Measurements from ENCODE around the gene PDZRN3. TPM values are rescaled to one million over a fixed set of nuclear protein-coding genes. Genes with fewer than 3 reads are reported as not detected.

PDZRN3 gene
- polyA plus RNA-seq, 2 of the 4 experiments (the other 2 are of a cell fraction): not detected

GRCh38 chr3:73384091-73384906, 240.4 kb downstream of the PDZRN3 start:
- no peaks in the 10 kb centered on the region for H3K4me1 ChIP-seq
- TF ChIP-seq PHF8 (IDR thresholded peaks at IDR 0.05; ENCODE audit: borderline replicate concordance, low read depth) (no peak), KDM5A (IDR thresholded peaks at IDR 0.05) (no peak), EHMT2 (IDR thresholded peaks at IDR 0.05; ENCODE audit: low read depth) (no peak)
- 54% methylated on average over 35 of the region's 66 CpGs for WGBS (ENCODE audit: missing lambda C conversion rate)
- no peak for DNase-seq (ENCODE audit: low read depth in 1 of 2, low spot score in 1 of 2)
- ChIA-PET POLR2A (no interaction called here), CTCF (interaction anchor here (1.2 to 1.7 kb wide), 2 partner anchors 10 to 48 kb away, joined by 4 to 5 read pairs; no protein-coding TSS in a partner anchor)
- no peak overlapping the region for H3K4me3 ChIP-seq
- ATAC-seq: no peak
- no peak overlapping the region for H3K27ac ChIP-seq
- no peak overlapping the region for H3K4me2 ChIP-seq
- H3K9me3 ChIP-seq: no peaks in the 10 kb centered on the region
- no peak for FAIRE-seq

DNA sequence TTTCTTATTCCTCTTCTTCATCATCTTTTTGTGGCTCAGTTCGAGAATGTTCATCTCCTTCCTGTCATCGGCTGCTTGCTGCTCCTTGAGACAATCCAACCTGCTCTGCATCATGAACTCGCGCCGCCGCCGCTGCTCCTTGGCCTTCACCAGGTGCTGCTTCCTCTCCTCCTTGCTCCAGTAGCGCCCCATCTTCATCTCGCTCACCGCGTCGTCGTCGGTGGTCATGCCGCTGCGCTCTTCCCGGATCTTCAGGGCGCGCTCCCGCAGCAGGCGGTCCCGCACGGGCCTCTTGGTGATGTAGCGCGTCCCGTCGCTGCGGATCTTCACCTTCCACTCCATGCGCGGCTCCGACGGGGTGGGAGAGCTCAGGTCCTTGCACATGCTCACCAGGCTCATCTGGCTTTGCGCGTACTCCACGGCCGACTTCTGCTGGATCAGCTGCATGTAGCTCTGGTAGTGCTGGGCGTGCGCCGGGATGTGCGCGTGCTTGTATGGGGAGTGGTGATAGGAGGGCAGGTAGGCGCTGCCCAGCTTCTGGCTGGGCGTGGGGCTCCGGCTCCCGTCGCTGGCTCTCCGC, 241.2 kb downstream of the PDZRN3 start:
- 79% methylated on average over 39 of the region's 47 CpGs for WGBS (ENCODE audit: missing lambda C conversion rate)
- ChIA-PET CTCF (interaction anchor here (1.2 kb wide), 1 partner anchor 49 kb away, joined by 4 read pairs; no protein-coding TSS in a partner anchor), POLR2A (no interaction called here)
- H3K4me2 ChIP-seq: no peak overlapping the region
- H3K4me3 ChIP-seq: no peak overlapping the region
- FAIRE-seq (no peak), ATAC-seq (no peak), DNase-seq (ENCODE audit: low read depth in 1 of 2, low spot score in 1 of 2) (no peak)
- H3K9me3 ChIP-seq: no peaks in the 10 kb centered on the region
- H3K27ac ChIP-seq: no peak overlapping the region
- H3K4me1 ChIP-seq: no peaks in the 10 kb centered on the region
- TF ChIP-seq RCOR1 (IDR thresholded peaks at IDR 0.05; ENCODE audit: low read depth, low read length) (no peak), POLR2A (IDR thresholded peaks at IDR 0.05; ENCODE audit: low read length) (no peak), CEBPB (IDR thresholded peaks at IDR 0.05) (no peak), TFCP2L1 (CRISPR knock-in tag; IDR thresholded peaks at IDR 0.05) (no peak), POLR2AphosphoS2 (conservative IDR thresholded peaks at IDR 0.05; ENCODE audit: low read length) (no peak), NFE2L2 (conservative IDR thresholded peaks at IDR 0.05; ENCODE audit: low read length) (no peak), USF2 (IDR thresholded peaks at IDR 0.05) (no peak), HES2 (IDR thresholded peaks at IDR 0.05) (no peak), HDAC2 (IDR thresholded peaks at IDR 0.05) (no peak), JUNB (IDR thresholded peaks at IDR 0.05) (no peak)

DNA sequence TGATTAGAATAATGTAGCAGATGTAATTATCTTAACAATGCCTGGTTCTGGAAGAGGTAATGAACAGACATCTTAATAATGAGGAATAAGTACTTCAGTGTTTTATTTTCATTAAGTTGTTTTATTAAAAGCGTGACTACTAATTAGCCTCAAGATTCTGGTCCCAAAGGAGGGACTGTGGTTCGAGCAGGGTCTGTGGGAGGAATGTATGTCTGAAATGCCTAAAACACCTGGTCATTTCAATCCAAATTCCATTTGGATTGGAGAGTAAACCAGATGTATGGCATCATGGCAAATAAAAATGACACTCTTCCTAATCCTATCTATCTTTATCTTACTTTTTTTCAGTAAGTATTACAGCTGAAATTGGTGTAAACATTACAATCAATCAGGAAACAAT, 243.2 kb downstream of the PDZRN3 start:
- no peak overlapping the region for H3K4me2 ChIP-seq
- WGBS (ENCODE audit: missing lambda C conversion rate): 1% methylated on average over 2 of the region's 2 CpGs
- no peak overlapping the region for H3K27ac ChIP-seq
- FAIRE-seq (no peak), DNase-seq (ENCODE audit: low read depth in 1 of 2, low spot score in 1 of 2) (no peak), ATAC-seq (no peak)
- H3K4me3 ChIP-seq: no peak overlapping the region
- CTCF ChIA-PET: no interaction called here
- no peaks in the 10 kb centered on the region for H3K9me3 ChIP-seq
- no peaks in the 10 kb centered on the region for H3K4me1 ChIP-seq
- POLR2A ChIA-PET: no interaction called here
- TF ChIP-seq CTCF (IDR thresholded peaks at IDR 0.05) (no peak), HES2 (IDR thresholded peaks at IDR 0.05) (no peak), RCOR1 (IDR thresholded peaks at IDR 0.05; ENCODE audit: low read depth, low read length) (no peak)
